Heart left ventricle (tissue), 13 donors: ENCODE data around the gene ARMC2.

Source experiments
- CTCF ChIP-seq, 12 donors: fragments of 200-600 bp; sonication (generic) in 4 of 12; IDR thresholded peaks; one replicate each; pipeline versions ENCODE4 v1.5.0 to v1.8.0; 2018 to 2022; ENCODE audit warnings: antibody characterized with exemption in 12 of 12, mild to moderate bottlenecking in 5 of 12
- POLR2A ChIP-seq, 2 donors: fragments of 450-650 bp; IDR thresholded peaks; one replicate each; pipeline ENCODE4 v1.6.1; 2017; ENCODE audit warnings: antibody characterized with exemption in 2 of 2, mild to moderate bottlenecking in 2 of 2, moderate library complexity in 2 of 2
- donor health status: ischemic (EF 13 %, LVEDD 7.1; RV severe dilation, severe dysfunction).
- donor health status: DM: no; HTN: yes; CAD: no.
- donor health status: DM: no; HTN: no; CAD: no.
- donor health status: ischemic (EF 25% LVEDD 6.9; RV normal size, moderate dysfunction).
- donor health status: ischemic (EF 25% LVEDD 5.7; RV mildly dilated, moderate dysfunction).
- donor health status: ischemic (EF 35%, LVEDD 5.7; RV mildly dilated, moderate dysfunction).
- donor health status: nonischemic (EF 11% LVEDD 7.7; RV severe dilation, severe dysfunction).
- donor health status: DM: yes; HTN: yes; CAD: no.
- donor health status: PGD.
- donor health status: ischemic (EF 29% LVEDD 5.4; RV normal size, mild dysfunction).
- donor health status: nonischemic (EF 23%, LVEDD 6.1; RV moderate dilation, normal function).

GRCh38 chr6:108838101-108838717, 10.0 kb upstream of the ARMC2 start:
- TF ChIP-seq CTCF (IDR thresholded peaks at IDR 0.05) (no peak), POLR2A (IDR thresholded peaks at IDR 0.05) (no peak)
